Peyer's patch (tissue), 4 donors: Measurements from ENCODE around the gene SEMA3F.

Source experiments
- CTCF ChIP-seq, 6 experiments: fragments of 450-650 bp in 4 of 6; fragments of 200-600 bp in 2 of 6; sonication (generic) in 1 of 6; IDR thresholded peaks; one replicate each; pipeline ENCODE4 v1.5.1; 2017 to 2019; ENCODE audit warnings: antibody characterized with exemption in 6 of 6, mild to moderate bottlenecking in 3 of 6, moderate library complexity in 1 of 6
- POLR2A ChIP-seq, 2 donors: fragments of 450-650 bp; IDR thresholded peaks; one replicate each; pipeline ENCODE4 v1.5.1; 2017; ENCODE audit warnings: antibody characterized with exemption in 2 of 2, mild to moderate bottlenecking in 2 of 2, moderate library complexity in 2 of 2

GRCh38 chr3:50160561-50160983 lies 5.4 kb downstream of the SEMA3F start:
- no peak for TF ChIP-seq CTCF (IDR thresholded peaks at IDR 0.05)
- no peak for TF ChIP-seq POLR2A (IDR thresholded peaks at IDR 0.05)
